SKM-1 treated with dmso at 0.1 percent for 144 hours (cell line): Measurements from ENCODE around the gene C20orf141.

Experiments
- DNase-seq: peaks from one replicate; lab custom pipeline; 2025; ENCODE audit not compliant: unreplicated experiment; lab: John Stamatoyannopoulos, UW

The C20orf141 gene

DNA sequence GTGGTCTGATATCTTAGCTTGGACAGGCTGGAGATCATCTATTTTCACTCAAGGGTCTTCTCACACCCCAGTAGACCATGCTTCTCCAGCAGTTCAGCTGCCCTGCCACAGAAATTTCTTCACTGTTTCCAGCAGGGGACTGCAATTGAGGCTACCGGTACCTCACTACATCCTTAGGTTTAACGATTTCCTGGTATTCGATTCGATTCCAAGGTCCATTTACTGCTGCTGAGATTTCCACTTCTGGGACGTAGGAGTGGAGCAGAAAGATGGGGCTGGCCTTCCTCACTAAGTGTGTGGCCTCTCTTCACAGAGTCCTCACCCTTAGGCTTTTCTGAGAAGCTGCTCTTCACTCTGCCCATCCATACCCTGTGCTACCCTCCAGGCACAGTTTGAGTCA is 31.9 kb downstream of the C20orf141 start:
- no peak for DNase-seq

DNA sequence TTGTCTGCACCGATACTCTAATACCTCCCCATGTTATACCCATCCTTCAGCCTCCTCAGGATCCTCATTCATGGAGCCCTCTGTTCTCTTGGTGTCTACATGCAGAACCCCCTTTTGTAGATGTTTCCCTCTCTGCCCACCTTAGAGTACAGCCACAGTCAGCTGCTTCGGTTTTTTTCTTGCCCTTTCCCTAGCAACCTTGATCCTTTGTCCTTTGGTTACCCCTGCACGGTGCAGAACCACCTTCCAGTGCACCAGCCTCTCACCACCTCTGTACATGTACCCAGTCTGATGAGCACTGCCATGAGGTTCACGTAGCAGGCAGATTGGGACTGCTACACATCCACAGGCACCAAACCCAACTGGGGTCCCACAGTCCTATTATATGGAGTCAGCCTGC is 33.0 kb downstream of the C20orf141 start:
- DNase-seq, result no peak

DNA sequence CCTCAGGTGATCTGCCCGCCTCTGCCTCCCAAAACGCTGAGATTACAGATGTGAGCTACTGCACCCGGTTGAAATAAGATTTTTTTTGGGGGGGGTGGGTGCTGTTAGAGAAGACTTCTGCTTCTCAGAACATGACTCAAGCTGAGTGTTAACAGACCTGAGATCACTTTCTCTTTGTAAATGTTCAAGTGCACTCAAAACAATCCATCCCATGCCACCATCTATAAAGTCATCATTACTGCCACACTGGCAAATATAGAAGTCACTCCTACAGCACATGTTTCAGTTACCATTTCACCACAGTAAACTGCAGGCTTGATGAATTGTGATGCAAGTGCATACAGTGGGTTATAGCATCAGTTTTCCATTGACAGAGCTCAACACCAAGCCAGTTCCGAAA is 34.7 kb downstream of the C20orf141 start:
- no peak for DNase-seq

DNA sequence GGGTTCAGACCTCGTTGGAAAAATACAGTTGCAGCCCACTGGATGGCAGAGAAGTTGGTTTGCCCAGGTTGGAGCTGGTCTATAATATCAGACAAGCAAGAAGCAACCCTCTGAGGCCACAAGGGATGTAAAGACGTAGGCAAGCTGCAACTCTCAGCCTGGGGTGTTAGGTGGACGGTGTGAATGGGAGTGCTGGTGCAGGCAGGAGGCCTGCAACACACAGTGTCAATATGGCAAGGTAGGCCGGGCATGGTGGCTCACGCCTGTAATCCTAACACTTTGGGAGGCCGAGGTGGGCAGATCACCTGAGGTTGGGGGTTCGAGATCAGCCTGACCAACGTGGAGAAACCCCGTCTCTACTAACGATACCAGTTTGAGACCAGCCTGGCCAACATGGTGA is 36.3 kb downstream of the C20orf141 start:
- no peak for DNase-seq

DNA sequence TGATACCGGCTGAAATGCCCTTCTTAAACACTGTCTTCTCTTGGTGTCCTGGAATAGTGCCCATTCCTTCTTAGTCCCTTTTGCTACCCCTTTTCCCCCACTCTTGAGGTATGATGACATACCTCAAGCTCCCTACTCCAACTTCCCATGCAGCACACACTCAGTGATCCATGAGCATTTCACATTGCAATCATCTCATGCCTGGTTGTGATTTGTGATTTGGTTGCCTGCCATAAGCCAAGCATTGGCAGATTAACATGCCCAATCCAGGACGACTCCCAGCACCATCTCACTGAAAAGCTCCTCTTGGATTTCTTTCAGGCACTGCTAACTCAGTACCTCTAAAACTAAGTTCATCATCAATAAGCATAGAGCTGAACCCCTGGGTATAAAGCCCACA is 43.8 kb downstream of the C20orf141 start:
- DNase-seq, result no peak

DNA sequence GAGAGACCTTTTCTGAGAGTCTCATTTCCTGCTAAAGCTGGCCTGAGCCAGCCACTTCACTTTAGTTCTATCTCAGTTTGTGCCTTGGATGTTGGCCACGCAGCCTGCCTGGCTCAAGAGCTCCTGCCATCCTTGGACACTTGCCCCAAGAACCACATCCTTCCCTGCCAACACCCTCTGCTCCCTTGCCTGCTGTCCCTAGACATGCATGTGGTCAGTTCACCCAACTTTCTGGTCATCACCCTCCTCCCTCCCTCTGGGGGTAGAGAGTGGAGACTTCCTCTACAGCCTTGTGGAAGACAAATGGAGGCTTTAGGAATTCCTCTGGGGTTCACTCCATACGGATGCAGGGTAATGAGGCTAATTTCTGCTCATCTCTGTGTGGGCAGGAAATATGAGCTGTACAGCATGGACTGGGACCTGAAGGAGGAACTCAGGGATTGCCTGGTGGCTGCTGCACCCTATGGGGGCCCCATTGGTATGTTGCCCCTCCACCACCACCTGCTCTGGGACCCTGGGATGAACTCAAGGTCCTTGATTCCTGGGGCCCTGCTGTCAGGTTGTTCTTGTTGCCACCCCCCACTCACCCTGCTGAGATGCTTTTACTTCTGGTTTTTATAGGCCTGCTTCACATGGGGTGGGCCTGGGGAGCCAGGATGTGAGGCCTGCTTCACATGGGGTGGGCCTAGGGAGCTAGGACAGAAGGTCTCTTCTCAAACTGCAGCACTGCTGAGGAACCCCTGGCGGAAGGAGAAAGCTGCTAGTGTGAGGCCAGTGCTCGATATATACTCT is 44.7 kb downstream of the C20orf141 start:
- no peak for DNase-seq

DNA sequence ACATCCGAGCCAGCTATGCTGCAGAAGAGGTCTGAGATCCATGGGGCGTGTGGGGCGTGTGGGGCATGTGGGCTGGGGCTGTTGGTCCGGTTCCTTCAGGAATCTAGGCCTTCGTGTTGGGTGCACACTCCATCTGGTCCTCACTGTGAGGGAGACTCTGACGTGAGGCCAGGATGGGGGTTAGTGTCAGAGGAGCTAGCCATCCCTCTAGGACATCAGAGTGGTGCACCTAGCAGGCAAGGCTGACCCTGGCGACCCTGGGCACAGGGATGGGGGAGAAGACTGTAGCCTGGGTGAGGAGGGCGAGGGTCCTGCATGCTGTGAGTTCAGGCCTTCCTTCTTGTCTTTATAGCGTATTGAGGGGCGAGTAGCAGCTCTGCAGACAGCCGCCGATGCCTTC is 49.8 kb downstream of the C20orf141 start:
- no peak for DNase-seq

DNA sequence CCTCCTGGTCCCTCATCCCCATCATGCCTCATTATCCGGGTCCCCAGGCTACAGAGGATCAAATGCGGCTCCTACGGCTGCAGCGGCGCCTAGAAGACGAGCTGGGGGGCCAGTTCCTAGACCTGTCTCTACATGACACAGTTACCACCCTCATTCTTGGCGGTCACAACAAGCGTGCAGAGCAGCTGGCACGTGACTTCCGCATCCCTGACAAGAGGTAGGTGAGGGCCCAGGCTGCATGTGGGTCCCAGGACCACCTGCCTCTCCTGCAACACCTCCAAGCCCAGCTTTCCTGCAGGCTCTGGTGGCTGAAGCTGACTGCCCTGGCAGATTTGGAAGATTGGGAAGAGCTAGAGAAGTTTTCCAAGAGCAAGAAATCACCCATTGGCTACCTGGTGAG is 50.3 kb downstream of the C20orf141 start:
- no peak for DNase-seq
